ENCODE data around the gene BAIAP2.

BAIAP2 gene

GRCh38 chr17:81157848-81158687, 123.1 kb downstream of the BAIAP2 start:
- Histone ChIP-seq H3K9ac (ENCODE audit: low read length) (no peak overlapping the region), H3K36me3 (replicated peaks; ENCODE audit: insufficient read depth, low read length) (no peaks in the 10 kb centered on the region), H3K4me1 (ENCODE audit: low read length) (no peaks in the 10 kb centered on the region), H3F3A (ENCODE audit: insufficient read depth, low read length) (no peaks in the 10 kb centered on the region), H4K20me1 (ENCODE audit: insufficient read depth, low read length) (no peaks in the 10 kb centered on the region), H3K9me2 (replicated peaks; ENCODE audit: insufficient read depth, low read length) (no peaks in the 10 kb centered on the region), H3K27ac (ENCODE audit: low read length) (no peak overlapping the region), H3K9me3 (replicated peaks; ENCODE audit: insufficient read depth, low read length) (no peaks in the 10 kb centered on the region), H3K4me2 (ENCODE audit: low read depth, low read length) (no peak overlapping the region), H2AFZ (ENCODE audit: low read length) (no peak overlapping the region), H3K4me3 (ENCODE audit: low read length) (no peak overlapping the region), H3K79me2 (ENCODE audit: low read length) (no peaks in the 10 kb centered on the region), H3K27me3 (replicated peaks; ENCODE audit: insufficient read depth, low read length) (peaks cover 95% of the 10 kb centered on the region)
- DNase-seq, result no peak
- TF ChIP-seq EZH2 (optimal IDR thresholded peaks at IDR 0.05; ENCODE audit: low read depth, low read length) (no peak), CTCF (IDR thresholded peaks at IDR 0.05; ENCODE audit: low read length) (no peak), EZH2phosphoT487 (IDR thresholded peaks at IDR 0.05; ENCODE audit: low read length) (no peak)

GRCh38 chr17:81158688-81159590, 124.0 kb downstream of the BAIAP2 start:
- no peaks in the 10 kb centered on the region for H3K4me1 ChIP-seq (ENCODE audit: low read length)
- H3K9me3 ChIP-seq (replicated peaks; ENCODE audit: insufficient read depth, low read length), result no peaks in the 10 kb centered on the region
- no peaks in the 10 kb centered on the region for H3K9me2 ChIP-seq (replicated peaks; ENCODE audit: insufficient read depth, low read length)
- TF ChIP-seq EZH2phosphoT487 (IDR thresholded peaks at IDR 0.05; ENCODE audit: low read length) (no peak), EZH2 (optimal IDR thresholded peaks at IDR 0.05; ENCODE audit: low read depth, low read length) (no peak), CTCF (IDR thresholded peaks at IDR 0.05; ENCODE audit: low read length) (no peak)
- H3K27ac ChIP-seq (ENCODE audit: low read length), result no peak overlapping the region
- no peak overlapping the region for H3K4me2 ChIP-seq (ENCODE audit: low read depth, low read length)
- no peaks in the 10 kb centered on the region for H3K36me3 ChIP-seq (replicated peaks; ENCODE audit: insufficient read depth, low read length)
- no peaks in the 10 kb centered on the region for H3F3A ChIP-seq (ENCODE audit: insufficient read depth, low read length)
- H3K4me3 ChIP-seq (ENCODE audit: low read length), result no peak overlapping the region
- peaks cover 95% of the 10 kb centered on the region for H3K27me3 ChIP-seq (replicated peaks; ENCODE audit: insufficient read depth, low read length)
- DNase-seq, result no peak
- no peak overlapping the region for H2AFZ ChIP-seq (ENCODE audit: low read length)
- no peaks in the 10 kb centered on the region for H3K79me2 ChIP-seq (ENCODE audit: low read length)
- no peak overlapping the region for H3K9ac ChIP-seq (ENCODE audit: low read length)
- no peaks in the 10 kb centered on the region for H4K20me1 ChIP-seq (ENCODE audit: insufficient read depth, low read length)

DNA sequence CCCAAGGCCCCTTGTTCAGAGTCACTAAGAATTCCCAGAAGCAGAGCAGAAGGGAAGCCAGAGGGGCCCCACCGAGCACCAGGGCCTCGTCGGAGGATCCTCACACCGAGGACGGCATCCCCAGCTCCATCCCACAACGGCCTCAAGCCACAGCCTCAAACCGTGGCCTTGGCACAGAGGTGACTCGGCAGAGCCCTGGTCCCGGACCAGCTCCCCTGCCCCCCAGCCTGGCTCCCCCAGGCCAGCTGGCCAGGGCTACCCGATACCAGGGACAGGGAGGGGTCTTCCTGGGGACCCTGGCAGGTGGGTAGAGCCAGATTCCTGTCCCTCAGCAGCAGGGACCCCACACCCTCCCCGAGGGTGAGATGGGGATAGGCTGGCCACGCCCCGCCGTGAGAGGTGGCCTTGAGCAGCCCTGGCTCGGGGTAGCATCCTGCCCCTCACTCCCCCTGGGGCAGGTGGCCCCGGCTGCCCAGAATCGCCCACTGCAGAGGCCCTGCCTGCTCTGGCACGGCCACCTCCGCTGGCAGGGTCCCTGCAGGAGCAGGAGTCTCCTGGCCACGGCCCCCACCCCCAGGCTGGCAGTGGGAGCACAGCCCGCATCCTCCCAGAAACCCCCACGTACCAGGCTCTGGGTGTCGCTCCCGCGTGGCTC, 124.8 kb downstream of the BAIAP2 start:
- Histone ChIP-seq H3K9me2 (replicated peaks; ENCODE audit: insufficient read depth, low read length) (no peaks in the 10 kb centered on the region), H3K27ac (ENCODE audit: low read length) (no peak overlapping the region), H3K4me1 (ENCODE audit: low read length) (no peaks in the 10 kb centered on the region), H3K27me3 (replicated peaks; ENCODE audit: insufficient read depth, low read length) (peaks cover 96% of the 10 kb centered on the region), H3K9ac (ENCODE audit: low read length) (no peak overlapping the region), H3K9me3 (replicated peaks; ENCODE audit: insufficient read depth, low read length) (no peaks in the 10 kb centered on the region), H3K79me2 (ENCODE audit: low read length) (no peaks in the 10 kb centered on the region), H3K4me2 (ENCODE audit: low read depth, low read length) (no peak overlapping the region), H4K20me1 (ENCODE audit: insufficient read depth, low read length) (no peaks in the 10 kb centered on the region), H3F3A (ENCODE audit: insufficient read depth, low read length) (no peaks in the 10 kb centered on the region), H3K36me3 (replicated peaks; ENCODE audit: insufficient read depth, low read length) (no peaks in the 10 kb centered on the region), H2AFZ (ENCODE audit: low read length) (no peak overlapping the region), H3K4me3 (ENCODE audit: low read length) (no peak overlapping the region)
- no peak for TF ChIP-seq EZH2phosphoT487 (IDR thresholded peaks at IDR 0.05; ENCODE audit: low read length)
- TF ChIP-seq CTCF (IDR thresholded peaks at IDR 0.05; ENCODE audit: low read length), result no peak
- TF ChIP-seq EZH2 (optimal IDR thresholded peaks at IDR 0.05; ENCODE audit: low read depth, low read length), result no peak
- no peak for DNase-seq
